GM12875 (cell line): ENCODE results near the gene NCK2.

Experiments used
- H3K4me3 ChIP-seq: one replicate; pipeline ENCODE4 v1.5.1; 2011; ENCODE audit warnings: low read depth, low read length, control low read depth
- CTCF ChIP-seq: IDR thresholded peaks from 2 replicates; pipeline ENCODE4 v1.5.1; 2011; ENCODE audit warnings: low read depth, mild to moderate bottlenecking, control low read depth, inconsistent platforms, low read length, moderate library complexity, borderline replicate concordance; ENCODE audit not compliant: insufficient read depth

The NCK2 gene

GRCh38 chr2:105934467-105934866 is 189.8 kb downstream of the NCK2 start:
- no peak overlapping the region for H3K4me3 ChIP-seq
- no peak for TF ChIP-seq CTCF

- no peak overlapping the region for H3K4me3 ChIP-seq
- TF ChIP-seq CTCF: no peak
These were observed 190.4 kb downstream of the NCK2 start for GRCh38 chr2:105935063-105935462.

- H3K4me3 ChIP-seq: no peak overlapping the region
- no peak for TF ChIP-seq CTCF
These were observed 192.2 kb downstream of the NCK2 start for GRCh38 chr2:105936954-105937353.

- no peak overlapping the region for H3K4me3 ChIP-seq
- no peak for TF ChIP-seq CTCF
These were observed 192.9 kb downstream of the NCK2 start for GRCh38 chr2:105937498-105938097.
